Measurements from ENCODE around the gene MRPL53.
"Not testable (repeated sequence)": the region's sequence is repeated elsewhere in the genome, so short reads cannot be mapped to it uniquely, and the experiment has no call there.

The MRPL53 gene

GRCh38 chr2:74502720-74503505 is 30.4 kb upstream of the MRPL53 start:
- in situ Hi-C loops (cut with MboI; ENCODE audit: low sequenced_read_pairs) = no loop called here

- in situ Hi-C loops (cut with MboI; ENCODE audit: low sequenced_read_pairs) = no loop called here
Measured at GRCh38 chr2:74502147-74502719, 29.8 kb upstream of the MRPL53 start.

GRCh38 chr2:74501335-74502071 is 29.0 kb upstream of the MRPL53 start:
- in situ Hi-C loops (cut with MboI; ENCODE audit: low sequenced_read_pairs) = no loop called here

DNA sequence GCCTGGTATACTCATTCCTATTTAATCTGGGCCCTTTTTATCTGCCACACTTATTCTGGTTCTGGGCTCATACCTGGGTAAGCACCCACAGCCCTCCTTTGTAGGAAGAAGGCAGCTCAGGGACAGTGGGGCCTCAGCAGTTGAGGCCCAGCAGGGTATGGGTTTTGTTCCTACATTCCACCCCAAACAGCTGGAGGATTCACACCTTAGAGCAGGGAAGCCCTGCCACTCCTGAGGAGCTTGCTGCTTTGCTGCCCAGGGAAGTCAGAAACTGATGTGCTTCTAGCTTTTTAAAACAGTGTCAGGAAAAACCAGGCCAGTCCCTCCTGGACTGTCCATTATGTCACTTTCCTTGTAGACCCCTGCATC is 28.1 kb upstream of the MRPL53 start:
- in situ Hi-C loops (cut with MboI; ENCODE audit: low sequenced_read_pairs) = no loop called here

DNA sequence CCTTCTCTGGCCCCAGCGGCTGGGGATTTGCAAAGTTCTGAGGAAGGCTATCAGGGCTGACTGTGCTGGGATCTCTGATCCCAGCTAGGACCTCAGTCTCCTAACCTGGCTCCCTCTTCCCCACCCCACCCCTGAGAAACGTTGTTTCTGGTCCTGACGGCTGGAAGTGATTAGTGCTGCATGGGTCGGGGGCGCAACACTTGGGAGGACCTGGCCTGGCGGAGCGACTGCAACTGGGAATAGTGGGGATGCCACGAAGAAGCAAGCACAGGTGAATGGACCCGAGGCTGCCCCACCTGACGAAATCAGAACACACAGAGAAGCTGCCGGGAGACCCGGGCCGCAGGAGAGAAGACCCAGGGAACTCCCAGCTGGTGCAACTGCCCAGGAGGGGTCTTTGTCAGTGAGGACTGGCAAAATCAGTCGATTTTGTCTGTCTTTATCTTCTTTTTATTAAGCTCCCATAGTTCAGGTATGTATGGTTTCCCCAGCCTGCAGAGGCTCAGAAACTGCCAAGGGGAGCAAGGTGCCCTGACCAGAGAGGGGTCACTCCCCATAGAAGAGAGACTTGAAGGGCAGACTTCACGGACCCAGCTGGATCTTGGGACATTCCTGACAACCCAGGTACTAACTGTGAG is 27.6 kb upstream of the MRPL53 start:
- in situ Hi-C loops (cut with MboI; ENCODE audit: low sequenced_read_pairs) = no loop called here

DNA sequence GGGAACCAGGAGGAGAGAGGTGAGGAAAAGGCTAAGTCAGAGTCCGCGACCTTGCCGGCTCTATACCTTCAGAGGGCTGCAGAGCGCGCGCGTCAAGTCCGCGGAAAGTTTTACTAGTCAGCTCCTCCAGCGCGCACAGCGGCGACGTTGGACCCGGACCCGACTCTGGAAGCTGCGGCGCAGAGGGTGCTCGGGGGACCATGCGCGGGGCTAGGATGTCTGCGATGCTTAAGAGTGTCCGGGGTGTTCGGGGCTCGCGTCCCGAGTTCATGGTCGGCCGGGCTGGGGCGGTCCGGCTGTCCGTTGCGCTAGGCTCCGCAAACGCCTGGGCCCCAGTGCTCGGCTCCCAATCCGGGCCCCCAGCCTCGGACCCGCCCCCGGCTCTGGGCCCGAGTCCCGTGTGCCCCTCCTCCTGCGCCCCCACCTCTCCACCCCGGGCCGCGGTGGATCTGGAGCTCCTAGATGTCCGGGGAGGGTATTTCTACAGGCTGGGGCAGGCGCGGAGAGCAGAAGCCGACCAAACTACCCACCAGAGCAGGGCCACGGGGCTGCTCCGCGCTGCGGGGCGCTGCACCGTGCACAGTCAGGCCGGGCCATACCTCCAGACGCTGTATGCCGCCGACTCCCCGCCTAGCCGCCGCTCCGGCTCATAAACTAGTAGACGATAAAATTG is 26.9 kb upstream of the MRPL53 start, which contains the start of gene LBX2:
Gene LBX2 (minus strand): TSS at position 337 of the 673 bp plus-strand sequence. CDS start 66 bp downstream, at position 271.
- in situ Hi-C loops (cut with MboI; ENCODE audit: low sequenced_read_pairs) = no loop called here

- in situ Hi-C loops (cut with MboI; ENCODE audit: low sequenced_read_pairs) = no loop called here
Measured at GRCh38 chr2:74498500-74499266, 26.2 kb upstream of the MRPL53 start.

DNA sequence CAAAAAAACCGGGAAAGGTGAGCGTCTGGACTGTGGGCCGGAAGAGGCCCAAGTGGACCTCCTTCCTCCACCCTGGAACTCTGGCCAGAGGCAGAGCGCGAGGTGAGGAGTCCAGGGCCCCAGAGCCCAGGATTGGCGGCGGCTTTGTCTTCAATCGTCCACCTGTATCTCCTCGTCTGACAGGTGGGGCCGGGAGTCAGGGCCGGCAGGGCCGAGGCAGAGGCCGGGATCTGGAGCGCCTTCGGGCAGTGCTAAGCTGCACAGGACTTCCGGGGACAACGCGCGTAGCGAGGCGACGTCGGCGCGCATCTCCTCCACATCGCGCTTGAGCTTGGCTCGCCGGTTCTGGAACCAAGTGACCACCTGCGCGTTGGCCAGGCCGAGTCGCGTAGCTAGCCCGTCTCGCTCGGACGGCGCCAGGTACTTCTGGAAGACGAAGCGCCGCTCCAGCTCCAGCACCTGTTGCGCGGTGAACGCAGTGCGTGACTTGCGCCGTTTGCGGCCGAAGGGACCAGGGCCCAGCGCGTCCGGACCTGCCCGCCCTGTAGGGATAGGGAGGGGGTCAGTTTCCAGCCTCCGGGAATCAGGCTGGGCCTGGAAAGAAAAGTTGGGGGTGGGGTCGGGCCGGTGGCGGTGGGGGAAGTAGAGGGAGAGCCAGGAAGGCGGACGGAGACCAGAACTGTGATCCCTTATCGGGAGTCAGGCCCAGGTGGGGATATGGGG is 25.5 kb upstream of the MRPL53 start:
- in situ Hi-C loops (cut with MboI; ENCODE audit: low sequenced_read_pairs) = no loop called here

DNA sequence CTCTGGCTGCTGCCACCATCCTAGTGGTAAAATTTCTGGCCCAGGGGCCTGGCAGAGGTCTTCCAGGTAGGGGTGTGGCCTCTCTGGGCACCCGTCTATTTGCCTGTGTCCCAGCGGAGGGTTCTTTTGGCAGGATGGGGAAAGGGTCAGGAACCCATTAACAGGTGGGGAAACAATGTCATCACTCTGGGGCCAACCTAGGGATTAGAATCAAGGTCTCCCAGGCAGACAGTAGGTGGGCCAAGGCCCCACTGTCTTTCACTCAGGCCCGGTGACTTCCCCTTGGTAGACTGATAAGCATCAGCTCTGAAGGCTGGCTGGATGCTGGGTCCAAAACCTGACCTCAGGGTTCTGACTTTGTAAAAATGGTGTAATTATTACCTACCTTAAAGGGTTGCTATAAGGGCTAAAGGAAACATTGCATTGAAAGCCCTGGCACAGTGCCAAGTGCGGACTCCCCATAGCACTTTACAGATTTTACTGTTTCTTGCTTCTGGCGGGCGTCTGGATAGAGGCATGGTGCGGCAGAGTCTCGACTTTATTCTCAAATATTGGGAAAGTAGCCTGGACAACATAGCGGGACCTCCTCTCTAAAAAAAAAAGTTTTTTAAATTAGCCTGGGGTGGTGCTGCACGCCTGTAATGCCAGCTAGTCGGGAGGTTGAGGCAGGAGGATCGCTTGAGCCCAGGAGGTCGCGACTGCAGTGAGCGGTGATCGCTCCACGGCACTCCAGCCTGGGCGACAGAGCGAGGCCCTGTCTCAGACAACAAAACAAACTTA is 24.7 kb upstream of the MRPL53 start:
- in situ Hi-C loops (cut with MboI; ENCODE audit: low sequenced_read_pairs) = no loop called here

DNA sequence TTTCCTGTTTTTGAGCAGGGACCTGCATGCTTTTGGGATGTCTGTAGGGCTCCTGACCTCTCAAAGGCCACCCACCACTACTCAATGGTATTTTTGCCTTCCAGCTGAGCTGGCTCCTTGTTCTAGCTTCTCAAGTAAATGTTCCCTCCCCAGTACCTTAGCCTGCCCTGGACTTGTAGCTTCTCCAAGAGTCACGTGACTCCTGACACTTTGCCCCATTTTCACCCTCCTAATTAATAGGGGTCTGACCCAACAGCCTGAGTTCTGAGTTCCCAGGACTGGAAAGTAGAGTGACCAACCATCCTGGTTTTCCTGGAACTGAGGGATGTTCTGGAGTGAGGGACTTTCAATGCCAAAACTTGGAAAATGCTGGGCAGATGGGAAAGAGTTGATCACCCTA is 23.0 kb upstream of the MRPL53 start:
- in situ Hi-C loops (cut with MboI; ENCODE audit: low sequenced_read_pairs) = no loop called here

DNA sequence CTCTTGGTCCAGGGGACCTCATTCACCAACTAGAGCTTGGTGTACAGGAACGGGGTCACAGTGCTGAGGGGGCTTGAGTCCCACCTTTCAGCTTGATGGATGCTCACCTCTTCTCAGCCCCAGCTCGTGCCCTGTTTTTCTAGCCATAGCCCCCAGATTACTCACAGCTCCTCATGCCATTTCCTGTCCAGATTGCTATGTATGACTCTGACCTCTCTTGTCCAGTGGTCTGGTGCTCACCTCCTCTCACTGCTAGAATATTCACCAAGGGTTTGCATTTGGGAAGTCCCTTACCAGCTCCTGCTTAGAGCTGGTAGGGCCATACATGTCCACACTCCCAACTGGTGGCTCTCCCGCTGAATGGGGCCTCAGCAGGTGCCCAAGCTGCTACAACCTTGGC is 21.1 kb upstream of the MRPL53 start:
- in situ Hi-C loops (cut with MboI; ENCODE audit: low sequenced_read_pairs) = no loop called here

- in situ Hi-C loops (cut with MboI; ENCODE audit: low sequenced_read_pairs) = no loop called here
Measured at GRCh38 chr2:74491648-74492544, 19.4 kb upstream of the MRPL53 start.

- in situ Hi-C loops (cut with MboI; ENCODE audit: low sequenced_read_pairs) = no loop called here
Measured at GRCh38 chr2:74489906-74490305, 17.4 kb upstream of the MRPL53 start.

DNA sequence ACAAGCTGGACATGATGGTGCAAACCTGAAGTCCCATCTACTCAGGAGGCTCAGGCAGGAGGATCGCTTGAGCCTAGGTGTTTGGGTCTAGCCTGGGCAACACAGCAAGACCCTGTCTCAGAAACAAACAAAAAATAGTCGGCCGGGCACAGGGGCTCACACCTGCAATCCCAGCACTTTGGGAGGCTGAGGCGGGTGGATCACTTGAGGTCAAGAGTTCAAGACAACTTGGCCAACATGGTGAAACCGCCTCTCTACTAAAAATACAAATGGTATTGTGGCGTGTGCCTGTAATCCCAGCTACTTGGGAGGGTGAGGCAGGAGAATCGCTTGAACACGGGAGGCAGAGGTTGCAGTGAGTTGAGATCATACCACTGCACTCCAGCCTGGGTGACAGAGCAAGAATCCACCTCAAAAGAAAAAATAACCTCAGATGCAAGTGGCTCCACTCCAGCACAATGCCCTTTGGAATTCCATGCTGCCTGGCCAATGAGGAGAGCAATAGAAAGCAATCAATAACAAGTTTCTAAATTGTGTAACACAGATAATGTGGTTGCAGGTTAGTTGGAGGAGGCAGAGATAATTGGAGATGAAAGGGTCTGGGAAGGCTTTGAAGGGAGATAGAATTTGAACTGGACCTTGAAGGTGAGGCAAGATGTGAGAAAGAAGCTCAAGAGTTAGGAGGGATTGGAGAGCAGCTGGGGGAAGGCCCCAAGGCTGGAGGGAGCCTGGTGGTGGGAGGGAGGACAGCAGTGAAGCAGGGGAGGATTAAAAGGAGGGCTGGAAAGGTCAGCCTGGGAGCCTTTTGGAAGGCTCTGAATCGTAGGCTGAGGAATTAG is 16.4 kb upstream of the MRPL53 start:
- in situ Hi-C loops (cut with MboI; ENCODE audit: low sequenced_read_pairs) = no loop called here

GRCh38 chr2:74486141-74486540 is 13.7 kb upstream of the MRPL53 start:
- in situ Hi-C loops (cut with MboI; ENCODE audit: low sequenced_read_pairs) = no loop called here

GRCh38 chr2:74483675-74484164 is 11.2 kb upstream of the MRPL53 start:
- in situ Hi-C loops (cut with MboI; ENCODE audit: low sequenced_read_pairs) = not testable (repeated sequence)
